CD14-positive monocyte (primary cell): Measurements from ENCODE around the gene KRT79. TPM values are rescaled to one million over a fixed set of nuclear protein-coding genes. Genes with fewer than 3 reads are reported as not detected.

ENCODE experiments used
- DNase-seq, 3 donors: peaks; one replicate each; pipeline ENCODE4 v3.0.0-alpha.2; 2011 to 2022
- H2AFZ ChIP-seq: 2 replicates; pipeline ENCODE4 v1.6.0; 2012; ENCODE audit warnings: mild to moderate bottlenecking, low read depth, low read length, inconsistent platforms; ENCODE audit not compliant: insufficient read depth, poor library complexity, severe bottlenecking
- H3K27ac ChIP-seq, 2 donors: 1 replicate in 1 of 2; 2 replicates in 1 of 2; pipeline ENCODE4 v1.5.1; 2012 to 2013; ENCODE audit warnings: low read length in 2 of 2, control low read depth in 1 of 2, inconsistent platforms in 1 of 2, low read depth in 1 of 2, mild to moderate bottlenecking in 1 of 2
- H3K27me3 ChIP-seq, 2 donors: one replicate each; pipeline versions ENCODE4 v1.6.0 to v1.6.1; 2011 to 2013; ENCODE audit warnings: low read length in 2 of 2; ENCODE audit not compliant: control insufficient read depth in 2 of 2, insufficient read depth in 2 of 2
- H3K36me3 ChIP-seq, 2 donors: replicated peaks in 1 of 2; 1 replicate in 1 of 2; 2 replicates in 1 of 2; pipeline versions ENCODE4 v1.5.1 to v1.6.1; 2012 to 2013; ENCODE audit warnings: low read length in 2 of 2, control low read depth in 1 of 2, inconsistent platforms in 1 of 2, mild to moderate bottlenecking in 1 of 2; ENCODE audit not compliant: insufficient read depth in 2 of 2, control insufficient read depth in 1 of 2
- H3K4me1 ChIP-seq, 2 donors: 1 replicate in 1 of 2; 2 replicates in 1 of 2; pipeline versions ENCODE4 v1.5.1 to v1.6.1; 2012 to 2013; ENCODE audit warnings: low read length in 2 of 2, control low read depth in 1 of 2, inconsistent platforms in 1 of 2, mild to moderate bottlenecking in 1 of 2, moderate library complexity in 1 of 2; ENCODE audit not compliant: insufficient read depth in 2 of 2, control insufficient read depth in 1 of 2
- H3K4me2 ChIP-seq: replicated peaks from 2 replicates; pipeline ENCODE3; 2012; ENCODE audit warnings: low read length, moderate library complexity, mild to moderate bottlenecking; ENCODE audit not compliant: poor library complexity, severe bottlenecking; ENCODE audit errors: extremely low read depth
- H3K4me3 ChIP-seq, 3 experiments: fragments of 200-600 bp in 1 of 3; sonication (generic) in 1 of 3; replicated peaks in 1 of 3; 1 replicate in 2 of 3; 2 replicates in 1 of 3; pipeline ENCODE4 v1.5.1; 2011 to 2013; ENCODE audit warnings: low read length in 3 of 3, mild to moderate bottlenecking in 3 of 3, control low read depth in 2 of 3, low read depth in 2 of 3, inconsistent platforms in 1 of 3, moderate library complexity in 1 of 3
- H3K79me2 ChIP-seq: 2 replicates; pipeline ENCODE4 v1.6.0; 2012; ENCODE audit warnings: mild to moderate bottlenecking, control low read depth, inconsistent platforms, low read length, moderate library complexity; ENCODE audit not compliant: insufficient read depth
- H3K9ac ChIP-seq: 2 replicates; pipeline ENCODE4 v1.6.0; 2017; ENCODE audit warnings: low read length, mild to moderate bottlenecking; ENCODE audit not compliant: insufficient read depth, poor library complexity, severe bottlenecking
- H3K9me3 ChIP-seq, 2 donors: replicated peaks in 1 of 2; 1 replicate in 1 of 2; 2 replicates in 1 of 2; pipeline versions ENCODE4 v1.5.1 to v1.6.1; 2012 to 2013; ENCODE audit warnings: low read length in 2 of 2, control low read depth in 1 of 2; ENCODE audit not compliant: control insufficient read depth in 1 of 2, insufficient read depth in 1 of 2
- H4K20me1 ChIP-seq: 2 replicates; pipeline ENCODE4 v1.6.0; 2012; ENCODE audit warnings: mild to moderate bottlenecking, low read length, control low read depth, moderate library complexity; ENCODE audit not compliant: insufficient read depth
- H3K27ac Mint-ChIP-seq, 7 donors: one replicate each; pipeline ENCODE4 v1.8.0; 2020; ENCODE audit warnings: mild to moderate bottlenecking in 7 of 7, mixed read lengths in 7 of 7, moderate library complexity in 6 of 7, inconsistent platforms in 2 of 7
- H3K27me3 Mint-ChIP-seq, 3 donors: one replicate each; pipeline ENCODE4 v1.8.0; 2021 to 2022; ENCODE audit warnings: low read depth in 3 of 3, mild to moderate bottlenecking in 3 of 3, mixed read lengths in 3 of 3, moderate library complexity in 3 of 3, inconsistent platforms in 1 of 3
- H3K36me3 Mint-ChIP-seq, 2 donors: one replicate each; pipeline ENCODE4 v1.8.0; 2020; ENCODE audit warnings: mixed read lengths in 2 of 2, inconsistent platforms in 1 of 2, mild to moderate bottlenecking in 1 of 2
- H3K4me1 Mint-ChIP-seq: one replicate; pipeline ENCODE4 v1.8.0; 2020; ENCODE audit warnings: mild to moderate bottlenecking, mixed read lengths
- H3K4me3 Mint-ChIP-seq, 2 donors: one replicate each; pipeline ENCODE4 v1.8.0; 2020; ENCODE audit warnings: mild to moderate bottlenecking in 2 of 2, mixed read lengths in 2 of 2, moderate library complexity in 1 of 2
- H3K9me3 Mint-ChIP-seq, 7 donors: one replicate each; pipeline ENCODE4 v1.8.0; 2020 to 2022; ENCODE audit warnings: mixed read lengths in 7 of 7, mild to moderate bottlenecking in 6 of 7, moderate library complexity in 6 of 7, inconsistent platforms in 2 of 7
- CTCF ChIP-seq: fragments of 200-600 bp; IDR thresholded peaks from one replicate; pipeline ENCODE4 v1.8.0; 2022; ENCODE audit warnings: antibody characterized with exemption, mild to moderate bottlenecking
- WGBS: methylation state at CpG from one replicate; pipeline ENCODE4 v1.1.5; 2013; ENCODE audit warnings: missing lambda C conversion rate; ENCODE audit not compliant: insufficient coverage; 5-methylcytosine and 5-hydroxymethylcytosine counted together
- intact Hi-C, 2 donors: fragments of 100-400 bp; cut with micrococcal nuclease; formaldehyde crosslinking; loops; one replicate each; pipeline versions ENCODE4 v1.15.0 to v1.15.1; 2023
- polyA plus RNA-seq, 3 donors: library from polyadenylated mRNA; depleted of rRNA in 1 of 3; unstranded in 2 of 3; stranded (reverse) in 1 of 3; fragments of 300-500 nt in 2 of 3; fragments of >200 nt in 1 of 3; fragmentation: Illumina TruSeq in 2 of 3; gene quantifications; 1 replicate in 2 of 3; 2 replicates in 1 of 3; pipeline ENCODE4 v1.2.3, GENCODE V29; 2012 to 2021

KRT79 gene
- polyA plus RNA-seq, 3 donors, result not detected

GRCh38 chr12:52879394-52880351, 45.6 kb upstream of the KRT79 start:
- peaks cover 13 to 27% of the 10 kb centered on the region in 2 donors for H3K4me1 ChIP-seq
- 3% methylated on average over 31 of the region's 38 CpGs for WGBS
- H3K27ac ChIP-seq, result no peak overlapping the region
- peak overlapping the region; percentile 89 for H3K4me2 ChIP-seq
- H3K4me3 ChIP-seq, result peak overlapping the region; percentile 11 to 72 (median 30)
- intact Hi-C loops, result loop anchor here (2.0 to 10.0 kb wide), 4 partner anchors 297 to 727 kb away; no protein-coding TSS in a partner anchor
- Mint-ChIP-seq H3K36me3 (no peaks in the 10 kb centered on the region), H3K27me3 (peaks cover 2 to 15% (median 8%) of the 10 kb centered on the region in 3 donors), H3K4me1 (peaks cover 23% of the 10 kb centered on the region), H3K27ac (peak overlapping the region in 2 of 7 donors; percentile 55 to 68), H3K9me3 (no peaks in the 10 kb centered on the region), H3K4me3 (peak overlapping the region; percentile 73 to 90)
- peak; percentile 65 to 78 (median 71) for DNase-seq
- H3K9ac ChIP-seq, result peak overlapping the region; percentile 43
- no peaks in the 10 kb centered on the region for H3K9me3 ChIP-seq
- no peaks in the 10 kb centered on the region for H3K36me3 ChIP-seq
- H4K20me1 ChIP-seq, result no peaks in the 10 kb centered on the region
- H2AFZ ChIP-seq, result peak overlapping the region; percentile 91
- no peaks in the 10 kb centered on the region for H3K79me2 ChIP-seq
- peak; percentile 98 for TF ChIP-seq CTCF
- H3K27me3 ChIP-seq, result no peaks in the 10 kb centered on the region

GRCh38 chr12:52878507-52879393, 44.6 kb upstream of the KRT79 start:
- Histone ChIP-seq H3K27me3 (no peaks in the 10 kb centered on the region), H3K4me3 (peak overlapping the region in 2 of 3 experiments; percentile 24 to 72)
- WGBS, result 71% methylated on average over 10 of the region's 17 CpGs

More at GRCh38 chr12:52878507-52879393, 44.6 kb upstream of the KRT79 start:
- Histone ChIP-seq H3K9ac (peak overlapping the region; percentile 43), H3K27ac (no peak overlapping the region), H4K20me1 (no peaks in the 10 kb centered on the region), H2AFZ (peak overlapping the region; percentile 91), H3K4me1 (peaks cover 20 to 29% of the 10 kb centered on the region in 2 donors), H3K36me3 (no peaks in the 10 kb centered on the region), H3K4me2 (peak overlapping the region; percentile 89), H3K79me2 (no peaks in the 10 kb centered on the region), H3K9me3 (no peaks in the 10 kb centered on the region)
- Mint-ChIP-seq H3K27me3 (peaks cover 2 to 19% (median 8%) of the 10 kb centered on the region in 3 donors), H3K27ac (peak overlapping the region in 2 of 7 donors; percentile 50 to 55), H3K9me3 (no peaks in the 10 kb centered on the region), H3K36me3 (no peaks in the 10 kb centered on the region), H3K4me1 (peaks cover 26% of the 10 kb centered on the region), H3K4me3 (peak overlapping the region; percentile 73 to 90)
- intact Hi-C loops, result loop anchor here (2.0 to 10.0 kb wide), 4 partner anchors 296 to 726 kb away; no protein-coding TSS in a partner anchor
- DNase-seq, result no peak
- TF ChIP-seq CTCF, result no peak
